ENCODE results near the gene TYSND1.

GRCh38 chr10:70115948-70116682 lies 30.4 kb downstream of the TYSND1 start:
- TF ChIP-seq EZH2phosphoT487 (IDR thresholded peaks at IDR 0.05; ENCODE audit: borderline replicate concordance, low read depth, low read length), result no peak
- TF ChIP-seq CTCF (conservative IDR thresholded peaks at IDR 0.05; ENCODE audit: low read length), result peak; percentile 95

Measured in OCI-LY7 (cell line).